MG63 (cell line): ENCODE measurements around the gene PTCD1. TPM values are rescaled to one million over a fixed set of nuclear protein-coding genes. Genes with fewer than 3 reads are reported as not detected.
"Not testable (repeated sequence)": the region's sequence is repeated elsewhere in the genome, so short reads cannot be mapped to it uniquely, and the experiment has no call there.

Experiments used
- DNase-seq: peaks from one replicate; pipeline ENCODE4 v3.0.0-alpha.2; 2020
- H3K27me3 ChIP-seq: fragments of 250-450 bp; sonication (Bioruptor Pico); 2 replicates; pipeline ENCODE4 v1.5.1; 2020; ENCODE audit warnings: mild to moderate bottlenecking, moderate library complexity
- H3K36me3 ChIP-seq: fragments of 250-450 bp; sonication (Bioruptor Pico); 2 replicates; pipeline ENCODE4 v1.5.1; 2020; ENCODE audit warnings: mild to moderate bottlenecking, moderate library complexity
- H3K4me3 ChIP-seq: fragments of 250-450 bp; sonication (Bioruptor Pico); 2 replicates; pipeline ENCODE4 v1.5.1; 2020; ENCODE audit warnings: mild to moderate bottlenecking, moderate library complexity
- H3K9me3 ChIP-seq: fragments of 250-450 bp; sonication (Bioruptor Pico); 2 replicates; pipeline ENCODE4 v1.5.1; 2020; ENCODE audit warnings: mild to moderate bottlenecking, moderate library complexity
- total RNA-seq: library from RNA; depleted of rRNA; stranded (reverse); fragments of >200 nt; shearing (Covaris generic); gene quantifications from 2 replicates; pipeline ENCODE4 v1.2.3, GENCODE V29; 2014; ENCODE audit warnings: low replicate concordance

Gene PTCD1
- total RNA-seq, 1 experiment from 2014 or later = 7.3 TPM

- no peak overlapping the region for H3K4me3 ChIP-seq
- peaks cover 13% of the 10 kb centered on the region for H3K36me3 ChIP-seq
- no peaks in the 10 kb centered on the region for H3K9me3 ChIP-seq
- DNase-seq = no peak
- H3K27me3 ChIP-seq = no peaks in the 10 kb centered on the region
Measured at GRCh38 chr7:99457050-99457649, 18.6 kb upstream of the PTCD1 start.

DNA sequence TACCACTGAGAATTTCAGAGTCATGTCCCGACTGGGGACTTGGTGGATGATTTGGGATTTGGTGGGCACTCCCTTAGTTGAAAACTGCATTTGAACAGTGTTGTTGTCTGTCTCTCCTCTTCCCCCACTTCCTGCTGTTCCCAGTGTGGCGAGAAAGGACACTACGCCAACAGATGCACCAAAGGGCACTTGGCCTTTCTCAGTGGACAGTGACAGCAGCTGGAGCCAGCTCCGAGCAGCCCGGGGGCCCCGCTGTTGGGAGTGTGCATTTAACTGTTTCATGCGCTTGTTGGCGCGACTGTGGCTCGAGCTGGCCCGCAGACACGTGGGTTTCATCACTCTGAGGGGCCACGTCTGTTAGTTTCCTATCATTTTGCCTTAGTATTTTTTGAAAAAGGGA, 17.7 kb upstream of the PTCD1 start:
- Histone ChIP-seq H3K9me3 (no peaks in the 10 kb centered on the region), H3K36me3 (peaks cover 13% of the 10 kb centered on the region), H3K27me3 (no peaks in the 10 kb centered on the region), H3K4me3 (no peak overlapping the region)
- DNase-seq = no peak

DNA sequence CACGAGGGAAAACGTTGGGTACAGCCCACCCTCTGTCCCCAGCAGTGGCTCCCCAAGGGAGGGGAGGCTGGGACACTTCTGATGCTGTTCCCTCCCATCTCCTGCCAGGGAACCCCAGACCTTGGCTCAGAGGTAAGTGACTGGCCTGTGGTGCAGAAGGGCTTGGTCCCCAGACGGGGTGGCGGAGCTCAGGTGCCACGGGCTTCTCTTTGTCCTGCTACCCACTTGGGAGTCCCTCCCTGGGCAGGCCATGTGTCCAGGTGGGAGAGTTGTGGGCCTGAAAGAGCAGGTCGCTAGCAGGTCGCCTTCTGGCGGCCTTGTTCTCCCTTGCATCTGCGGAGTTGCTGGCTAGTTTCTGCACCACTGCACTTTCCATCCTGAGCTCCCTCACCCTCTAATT, 17.3 kb upstream of the PTCD1 start:
- no peak overlapping the region for H3K4me3 ChIP-seq
- no peak for DNase-seq
- H3K27me3 ChIP-seq = no peaks in the 10 kb centered on the region
- H3K9me3 ChIP-seq = no peaks in the 10 kb centered on the region
- peaks cover 13% of the 10 kb centered on the region for H3K36me3 ChIP-seq

DNA sequence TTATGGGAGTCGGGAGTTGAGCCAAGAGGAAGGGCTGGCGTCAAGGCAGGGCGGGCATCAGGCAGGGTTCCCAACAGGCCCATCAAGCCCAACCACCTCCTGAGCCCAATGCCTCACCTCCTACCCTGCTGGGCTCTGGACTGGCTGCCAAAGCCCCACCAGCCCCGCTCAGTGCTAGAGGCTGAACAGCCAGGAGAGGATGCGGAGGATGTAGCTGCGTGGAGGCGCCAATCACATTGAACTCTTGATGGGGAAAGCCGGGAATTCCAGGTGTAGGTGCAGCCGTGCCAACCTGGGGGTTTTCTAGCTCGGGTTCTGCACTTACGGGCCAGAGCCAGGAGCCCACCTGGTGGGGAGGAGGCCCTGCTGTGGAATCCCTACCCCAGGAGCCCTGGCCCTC, 14.5 kb upstream of the PTCD1 start:
- H3K9me3 ChIP-seq = no peaks in the 10 kb centered on the region
- no peaks in the 10 kb centered on the region for H3K27me3 ChIP-seq
- no peaks in the 10 kb centered on the region; the same call in 1 of the 2 replicates for H3K36me3 ChIP-seq
- no peak for DNase-seq
- no peak overlapping the region for H3K4me3 ChIP-seq

DNA sequence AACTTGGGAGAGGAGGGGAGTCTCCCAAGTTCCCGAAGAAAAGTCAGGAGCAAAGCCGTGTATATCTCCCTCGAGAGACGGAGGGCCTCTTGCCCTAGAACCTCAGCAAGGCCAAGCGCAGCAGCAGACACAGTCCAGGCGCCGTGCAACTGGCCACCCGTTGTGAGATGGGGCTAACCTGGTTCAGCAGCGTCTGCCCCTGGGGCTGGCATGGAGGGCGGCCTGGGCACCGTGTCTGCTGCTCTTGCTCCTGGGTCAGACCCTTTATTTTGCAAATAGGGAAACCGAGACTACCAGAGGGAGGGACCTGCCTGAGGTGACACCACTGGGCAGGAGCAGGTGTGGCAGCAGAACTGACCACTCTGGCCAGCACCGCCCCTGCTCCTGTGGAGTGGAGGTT, 13.9 kb upstream of the PTCD1 start:
- no peak overlapping the region for H3K4me3 ChIP-seq
- H3K9me3 ChIP-seq = no peaks in the 10 kb centered on the region
- no peak for DNase-seq
- no peaks in the 10 kb centered on the region for H3K27me3 ChIP-seq
- H3K36me3 ChIP-seq = no peaks in the 10 kb centered on the region; the same call in 1 of the 2 replicates

- H3K36me3 ChIP-seq = no peaks in the 10 kb centered on the region; the same call in 1 of the 2 replicates
- DNase-seq = no peak
- H3K9me3 ChIP-seq = no peaks in the 10 kb centered on the region
- no peaks in the 10 kb centered on the region for H3K27me3 ChIP-seq
- no peak overlapping the region for H3K4me3 ChIP-seq
Measured at GRCh38 chr7:99451936-99452335, 13.3 kb upstream of the PTCD1 start.

GRCh38 chr7:99449326-99449725, 10.7 kb upstream of the PTCD1 start:
- no peaks in the 10 kb centered on the region for H3K9me3 ChIP-seq
- no peaks in the 10 kb centered on the region for H3K27me3 ChIP-seq
- H3K4me3 ChIP-seq = no peak overlapping the region
- no peaks in the 10 kb centered on the region; the same call in none of the 2 replicates for H3K36me3 ChIP-seq
- DNase-seq = no peak

- no peak for DNase-seq
- Histone ChIP-seq H3K9me3 (no peaks in the 10 kb centered on the region), H3K27me3 (no peaks in the 10 kb centered on the region), H3K4me3 (no peak overlapping the region), H3K36me3 (no peaks in the 10 kb centered on the region; the same call in none of the 2 replicates)
Measured at GRCh38 chr7:99448855-99449254, 10.3 kb upstream of the PTCD1 start.

DNA sequence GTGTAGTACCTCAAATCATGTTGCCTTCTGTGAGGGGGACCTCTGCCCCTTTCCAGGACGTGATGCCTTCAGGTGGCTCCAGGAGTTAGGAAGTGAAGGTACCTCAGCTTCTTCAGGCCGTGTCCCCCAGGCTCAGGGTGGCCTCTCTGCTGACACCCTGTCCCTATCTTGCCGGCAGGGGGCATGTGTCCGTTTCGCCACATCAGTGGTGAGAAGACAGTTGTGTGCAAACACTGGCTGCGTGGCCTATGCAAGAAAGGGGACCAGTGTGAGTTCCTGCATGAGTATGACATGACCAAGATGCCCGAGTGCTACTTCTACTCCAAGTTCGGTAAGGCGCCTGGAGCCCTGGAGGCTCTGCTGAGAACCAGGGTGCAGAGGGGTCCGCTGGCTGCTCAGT, 9.3 kb upstream of the PTCD1 start:
- H3K36me3 ChIP-seq = peaks cover 2% of the 10 kb centered on the region
- DNase-seq = no peak
- no peak overlapping the region for H3K4me3 ChIP-seq
- no peaks in the 10 kb centered on the region for H3K27me3 ChIP-seq
- H3K9me3 ChIP-seq = no peaks in the 10 kb centered on the region

GRCh38 chr7:99446096-99446495, 7.5 kb upstream of the PTCD1 start:
- no peak for DNase-seq
- Histone ChIP-seq H3K4me3 (no peak overlapping the region), H3K36me3 (peaks cover 2% of the 10 kb centered on the region), H3K27me3 (no peaks in the 10 kb centered on the region), H3K9me3 (no peaks in the 10 kb centered on the region)

GRCh38 chr7:99440195-99440594, 1.6 kb upstream of the PTCD1 start:
- DNase-seq = no peak
- Histone ChIP-seq H3K27me3 (no peaks in the 10 kb centered on the region), H3K9me3 (no peaks in the 10 kb centered on the region), H3K4me3 (peak overlapping the region; percentile 87; the same call in 1 of the 2 replicates), H3K36me3 (peaks cover 2% of the 10 kb centered on the region; the same call in 1 of the 2 replicates)

DNA sequence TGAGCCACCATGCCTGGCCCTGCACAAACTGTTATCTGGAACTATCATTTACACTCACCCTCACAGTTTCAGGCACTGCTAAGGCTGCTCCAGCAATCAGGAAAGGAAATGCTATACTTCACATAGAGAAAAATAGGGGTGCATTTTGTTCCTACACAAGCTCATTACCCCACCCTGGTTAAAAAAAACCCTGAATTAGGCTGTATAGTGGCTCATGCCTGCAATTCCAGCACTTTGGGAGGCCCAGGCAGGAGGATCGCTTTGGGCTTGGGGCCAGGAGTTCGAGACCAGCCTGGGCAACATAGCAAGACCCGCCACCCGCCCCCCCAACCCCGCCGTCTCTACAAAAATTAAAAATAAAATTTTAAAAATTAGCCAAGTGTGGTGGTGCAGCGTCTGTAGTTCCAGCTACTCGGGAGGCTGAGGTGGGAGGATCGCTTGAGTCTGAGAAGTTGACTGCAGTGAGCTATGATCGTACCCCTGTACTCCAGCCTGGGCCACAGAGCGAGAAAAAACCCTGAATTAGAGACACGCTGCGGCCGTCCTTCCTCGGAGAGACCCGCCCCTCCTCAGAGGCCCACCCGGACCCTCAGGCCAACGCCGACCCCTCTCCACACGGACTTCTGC, 539 bp downstream of the PTCD1 start:
- Histone ChIP-seq H3K4me3 (peak overlapping the region; percentile 87), H3K9me3 (no peaks in the 10 kb centered on the region), H3K27me3 (no peaks in the 10 kb centered on the region), H3K36me3 (peaks cover under 1% of the 10 kb centered on the region; the same call in 1 of the 2 replicates)
- no peak for DNase-seq

- Histone ChIP-seq H3K36me3 (no peaks in the 10 kb centered on the region), H3K4me3 (no peak overlapping the region), H3K27me3 (no peaks in the 10 kb centered on the region), H3K9me3 (no peaks in the 10 kb centered on the region)
- DNase-seq = no peak
Measured at GRCh38 chr7:99433158-99433557, 5.4 kb downstream of the PTCD1 start.

GRCh38 chr7:99431756-99432540, 6.7 kb downstream of the PTCD1 start:
- not testable (repeated sequence) for H3K9me3 ChIP-seq, DNase-seq, H3K4me3 ChIP-seq, H3K27me3 ChIP-seq, H3K36me3 ChIP-seq

- DNase-seq = no peak
- Histone ChIP-seq H3K27me3 (no peaks in the 10 kb centered on the region), H3K36me3 (no peaks in the 10 kb centered on the region), H3K4me3 (no peak overlapping the region), H3K9me3 (no peaks in the 10 kb centered on the region)
Measured at GRCh38 chr7:99429756-99430155, 8.8 kb downstream of the PTCD1 start.

DNA sequence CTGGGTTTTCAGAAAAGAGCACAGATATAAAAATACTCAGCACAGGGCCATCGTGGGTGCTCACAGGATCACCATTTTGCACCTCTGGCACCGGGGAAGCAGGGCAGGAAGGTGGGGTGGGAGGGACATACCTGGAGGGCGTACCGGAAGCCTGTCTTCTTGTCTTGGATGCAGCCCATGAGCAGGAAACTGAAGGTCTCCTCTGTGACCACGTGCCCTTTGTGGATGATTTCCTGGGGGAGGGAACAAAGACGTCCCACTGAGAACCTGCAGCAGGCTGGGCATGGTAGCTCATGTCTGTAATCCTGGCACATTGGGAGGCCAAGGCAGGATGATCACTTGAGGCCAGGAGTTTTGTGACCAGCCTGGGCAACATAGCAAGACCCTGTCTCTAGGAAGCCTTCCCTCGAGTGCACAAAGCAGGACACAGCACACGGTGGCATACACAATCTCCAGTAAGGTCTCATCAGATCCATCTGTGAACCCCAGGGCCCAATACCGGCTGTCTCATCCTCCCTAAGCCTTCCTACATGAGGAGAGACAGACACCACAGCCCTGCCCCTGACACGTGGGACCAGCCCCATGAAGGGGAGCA, 9.5 kb downstream of the PTCD1 start:
- Histone ChIP-seq H3K36me3 (no peaks in the 10 kb centered on the region), H3K27me3 (no peaks in the 10 kb centered on the region), H3K4me3 (no peak overlapping the region), H3K9me3 (no peaks in the 10 kb centered on the region)
- no peak for DNase-seq
